Measurements from ENCODE around the gene CDC42BPA.
"Not testable (repeated sequence)": the region's sequence is repeated elsewhere in the genome, so short reads cannot be mapped to it uniquely, and the experiment has no call there.

CDC42BPA gene

GRCh38 chr1:226962421-226963391, 355.6 kb downstream of the CDC42BPA start:
- DNase-seq (ENCODE audit: low read depth in 2 of 2) = no peak

- DNase-seq (ENCODE audit: low read depth in 2 of 2) = peak in 1 of 2 experiments; percentile 22
Observed at GRCh38 chr1:226960944-226961765, 357.1 kb downstream of the CDC42BPA start.

GRCh38 chr1:226960256-226960655, 358.0 kb downstream of the CDC42BPA start:
- DNase-seq (ENCODE audit: low read depth in 2 of 2) = no peak

- DNase-seq (ENCODE audit: low read depth in 2 of 2) = no peak
Observed at GRCh38 chr1:226958300-226958699, 360.0 kb downstream of the CDC42BPA start.

- no peak for DNase-seq (ENCODE audit: low read depth in 2 of 2)
Observed at GRCh38 chr1:226957714-226958113, 360.6 kb downstream of the CDC42BPA start.

GRCh38 chr1:226956942-226957713, 361.2 kb downstream of the CDC42BPA start:
- no peak for DNase-seq (ENCODE audit: low read depth in 2 of 2)

GRCh38 chr1:226955857-226956256, 362.4 kb downstream of the CDC42BPA start:
- not testable (repeated sequence) for DNase-seq (ENCODE audit: low read depth in 2 of 2)

- no peak for DNase-seq (ENCODE audit: low read depth in 2 of 2)
Observed at GRCh38 chr1:226954777-226955176, 363.5 kb downstream of the CDC42BPA start.

- DNase-seq (ENCODE audit: low read depth in 2 of 2) = no peak
Observed at GRCh38 chr1:226954337-226954736, 364.0 kb downstream of the CDC42BPA start.

- no peak for DNase-seq (ENCODE audit: low read depth in 2 of 2)
Observed at GRCh38 chr1:226953175-226953800, 365.0 kb downstream of the CDC42BPA start.

GRCh38 chr1:226952118-226952441, 366.2 kb downstream of the CDC42BPA start:
- no peak for DNase-seq (ENCODE audit: low read depth in 2 of 2)

GRCh38 chr1:226951286-226952117, 366.8 kb downstream of the CDC42BPA start:
- no peak for DNase-seq (ENCODE audit: low read depth in 2 of 2)

GRCh38 chr1:226950871-226951270, 367.4 kb downstream of the CDC42BPA start:
- DNase-seq (ENCODE audit: low read depth in 2 of 2) = no peak

- DNase-seq (ENCODE audit: low read depth in 2 of 2) = no peak
Observed at GRCh38 chr1:226950316-226950715, 368.0 kb downstream of the CDC42BPA start.

GRCh38 chr1:226949401-226949800, 368.9 kb downstream of the CDC42BPA start:
- no peak for DNase-seq (ENCODE audit: low read depth in 2 of 2)

GRCh38 chr1:226948996-226949395, 369.3 kb downstream of the CDC42BPA start:
- no peak for DNase-seq (ENCODE audit: low read depth in 2 of 2)

- no peak for DNase-seq (ENCODE audit: low read depth in 2 of 2)
Observed at GRCh38 chr1:226948480-226948879, 369.8 kb downstream of the CDC42BPA start.

- no peak for DNase-seq (ENCODE audit: low read depth in 2 of 2)
Observed at GRCh38 chr1:226948051-226948450, 370.2 kb downstream of the CDC42BPA start.

GRCh38 chr1:226946841-226947240, 371.5 kb downstream of the CDC42BPA start:
- no peak for DNase-seq (ENCODE audit: low read depth in 2 of 2)

GRCh38 chr1:226946285-226946684, 372.0 kb downstream of the CDC42BPA start:
- no peak for DNase-seq (ENCODE audit: low read depth in 2 of 2)

- no peak for DNase-seq (ENCODE audit: low read depth in 2 of 2)
Observed at GRCh38 chr1:226945858-226946245, 372.4 kb downstream of the CDC42BPA start.

Data from stimulated activated CD4-positive, alpha-beta T cell treated with anti-CD3 and anti-CD28 coated beads, Interleukin-12 subunit alpha, Interleukin-12 subunit beta, amount 100 ng/mL, for 24 hours (primary cell).